ENCODE measurements around the gene ST6GALNAC6.

Gene ST6GALNAC6

GRCh38 chr9:127931092-127931881 is 31.9 kb upstream of the ST6GALNAC6 start:
- no peak for DNase-seq

- DNase-seq: peak; percentile 77 to 81
Observed at GRCh38 chr9:127930231-127931091, 31.1 kb upstream of the ST6GALNAC6 start, which contains the start of gene PIP5KL1. TSS of gene PIP5KL1 (minus strand) at chr9:127930777. CDS start at chr9:127930752, 25 bp downstream.

GRCh38 chr9:127929625-127929979 is 30.2 kb upstream of the ST6GALNAC6 start:
- DNase-seq: no peak

GRCh38 chr9:127928676-127929624 is 29.5 kb upstream of the ST6GALNAC6 start:
- no peak for DNase-seq

DNA sequence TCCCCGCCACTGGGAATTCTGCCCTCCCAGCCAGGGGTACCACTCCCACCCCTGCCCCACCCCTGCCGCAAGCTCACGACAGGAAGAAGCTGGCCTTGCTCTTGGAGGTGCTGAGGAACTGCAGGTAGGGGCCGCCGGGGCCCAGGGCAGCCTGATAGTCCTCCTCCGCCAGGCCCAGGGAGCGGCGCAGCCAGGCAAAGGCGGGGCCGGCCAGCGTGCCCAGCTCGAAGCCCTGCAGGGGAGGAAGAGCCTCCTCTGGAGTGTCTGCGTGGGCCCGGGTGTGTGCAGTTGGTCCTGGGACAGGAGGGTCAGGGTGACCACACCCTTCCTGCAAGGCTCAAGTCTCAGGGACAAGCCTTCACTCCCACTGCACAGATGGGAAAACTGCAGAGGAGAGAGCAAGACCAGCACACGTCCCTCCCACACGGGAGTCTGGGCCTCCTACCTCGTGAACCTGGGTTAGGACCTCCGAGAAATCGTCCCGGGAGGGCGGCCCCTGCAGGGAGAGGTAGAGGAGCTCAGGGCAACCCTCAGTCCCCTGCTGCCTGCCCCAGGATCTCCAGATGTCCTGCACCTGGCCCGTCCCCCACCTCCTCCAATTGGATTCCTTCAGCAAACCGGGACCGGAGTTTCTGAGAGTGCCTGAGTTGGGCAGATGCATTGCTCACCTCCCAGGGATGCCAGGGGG is 28.7 kb upstream of the ST6GALNAC6 start:
- DNase-seq: no peak

DNA sequence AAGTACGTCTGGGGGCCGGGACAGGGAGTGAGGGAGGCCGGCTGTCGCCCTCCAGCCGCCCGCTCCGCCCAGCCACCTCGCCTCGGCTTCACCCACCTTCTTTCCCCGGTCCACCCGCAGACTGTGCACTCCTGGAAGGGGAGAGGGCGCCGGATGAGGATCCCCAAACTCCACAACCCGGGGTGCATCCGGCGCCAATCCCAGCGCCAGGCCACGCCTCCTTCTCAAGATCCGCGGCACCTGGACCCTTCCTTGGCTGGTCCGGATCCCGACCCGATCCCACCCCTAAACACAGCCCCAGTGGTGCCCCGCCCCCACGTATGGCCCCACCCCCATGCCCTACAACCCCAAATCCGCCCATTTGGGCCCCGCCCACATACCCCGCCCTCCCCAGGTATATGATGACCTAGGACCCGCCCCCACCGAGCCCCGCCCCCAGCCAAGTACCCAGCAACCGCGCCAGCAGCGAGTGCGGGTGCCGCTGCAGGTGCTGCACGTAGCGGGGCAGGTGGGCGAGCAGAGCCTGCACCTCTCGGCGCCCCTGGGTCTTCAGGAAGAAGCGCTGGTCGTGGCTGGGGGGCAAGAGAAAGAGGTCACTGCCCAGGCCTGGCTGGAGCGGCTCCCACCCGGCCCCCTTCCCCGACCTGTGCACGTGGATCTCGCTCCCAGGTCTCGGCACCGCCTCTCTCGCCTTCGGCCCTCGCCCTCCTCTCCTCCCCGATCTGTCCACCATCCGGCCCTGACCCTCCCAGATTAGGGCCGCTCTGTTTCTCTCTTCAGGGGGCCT is 28.0 kb upstream of the ST6GALNAC6 start:
- DNase-seq: peak; percentile 70 to 76

DNA sequence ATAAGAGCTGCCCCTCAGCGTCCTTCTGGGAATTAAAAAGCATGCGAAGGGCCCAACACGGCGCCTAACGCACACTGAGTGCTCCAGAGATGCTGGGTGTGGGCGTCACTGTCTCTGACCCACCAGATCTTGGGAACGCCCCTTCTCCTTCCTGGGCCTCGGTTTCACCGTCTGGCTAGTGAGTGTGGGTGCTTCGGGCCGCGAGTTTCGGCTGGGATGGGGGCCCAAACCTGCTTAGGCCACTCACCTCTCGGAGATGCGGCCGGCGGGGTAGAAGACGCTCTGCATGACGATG is 27.4 kb upstream of the ST6GALNAC6 start:
- DNase-seq: peak in 1 of 2 donors; percentile 31

DNA sequence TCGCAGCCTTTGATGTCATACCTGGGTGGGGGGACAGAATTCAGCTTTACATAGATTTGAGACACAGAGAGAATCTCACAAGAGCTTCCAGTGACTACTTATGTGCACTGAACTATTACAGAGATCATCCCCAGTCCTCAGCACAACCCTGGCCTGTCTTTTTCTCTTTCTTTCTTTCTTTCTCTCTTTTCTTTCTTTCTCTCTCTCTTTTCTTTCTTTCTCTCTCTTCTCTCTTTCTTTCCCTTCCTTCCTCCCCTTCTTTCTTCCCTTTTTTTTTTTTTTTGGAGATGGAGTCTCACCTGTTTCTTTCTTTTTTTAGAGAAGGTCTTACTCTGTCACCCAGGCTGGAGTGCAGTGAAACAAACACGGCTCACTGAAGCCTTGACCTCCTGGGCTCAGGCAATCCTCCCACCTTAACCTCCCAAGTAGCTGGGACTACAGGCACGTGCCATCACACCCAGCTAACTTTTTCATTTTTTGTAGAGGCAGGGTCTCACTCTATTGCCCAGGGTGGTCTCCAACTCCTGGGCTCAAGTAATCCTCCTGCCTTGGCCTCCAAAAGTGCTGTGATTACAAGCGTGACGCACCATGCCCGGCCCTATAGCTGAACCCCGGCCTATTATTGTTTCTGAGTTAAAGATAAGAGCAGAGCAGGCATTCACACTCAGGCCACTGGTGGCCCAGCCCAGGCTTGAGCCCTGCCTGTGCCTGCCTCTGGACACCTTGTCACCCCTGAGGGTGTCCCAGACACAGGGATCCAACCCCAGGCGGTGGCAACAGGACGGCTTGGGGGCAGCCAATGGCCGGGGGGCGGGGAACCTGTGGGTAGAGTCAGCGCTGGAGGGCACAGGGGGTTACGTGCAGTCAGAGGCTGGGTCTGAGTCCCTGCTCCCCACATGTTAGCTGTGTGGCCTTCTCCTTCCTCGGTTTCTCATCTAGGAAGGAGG is 26.8 kb upstream of the ST6GALNAC6 start:
- no peak for DNase-seq

- DNase-seq: no peak
Observed at GRCh38 chr9:127924736-127925444, 25.5 kb upstream of the ST6GALNAC6 start.

DNA sequence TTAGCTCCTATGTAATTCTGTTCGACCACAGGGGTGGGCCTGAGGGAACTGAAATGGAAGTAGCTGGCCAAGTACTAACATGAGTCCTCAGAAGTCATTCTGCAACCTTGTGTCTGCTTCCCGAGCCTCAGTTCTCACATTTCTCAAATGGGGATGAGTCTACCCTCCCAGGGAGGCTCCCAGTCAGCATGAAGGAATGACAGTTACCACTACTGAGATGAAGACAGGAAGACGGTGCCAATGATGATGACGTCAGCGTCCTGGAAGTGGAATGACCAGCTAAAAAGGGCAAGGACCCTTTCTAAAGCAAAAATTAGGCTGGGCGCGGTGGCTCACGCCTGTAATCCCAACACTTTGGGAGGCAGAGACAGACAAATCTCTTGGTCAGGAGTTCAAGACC is 24.4 kb upstream of the ST6GALNAC6 start:
- DNase-seq: no peak

GRCh38 chr9:127923046-127923445 is 23.6 kb upstream of the ST6GALNAC6 start:
- DNase-seq: no peak

DNA sequence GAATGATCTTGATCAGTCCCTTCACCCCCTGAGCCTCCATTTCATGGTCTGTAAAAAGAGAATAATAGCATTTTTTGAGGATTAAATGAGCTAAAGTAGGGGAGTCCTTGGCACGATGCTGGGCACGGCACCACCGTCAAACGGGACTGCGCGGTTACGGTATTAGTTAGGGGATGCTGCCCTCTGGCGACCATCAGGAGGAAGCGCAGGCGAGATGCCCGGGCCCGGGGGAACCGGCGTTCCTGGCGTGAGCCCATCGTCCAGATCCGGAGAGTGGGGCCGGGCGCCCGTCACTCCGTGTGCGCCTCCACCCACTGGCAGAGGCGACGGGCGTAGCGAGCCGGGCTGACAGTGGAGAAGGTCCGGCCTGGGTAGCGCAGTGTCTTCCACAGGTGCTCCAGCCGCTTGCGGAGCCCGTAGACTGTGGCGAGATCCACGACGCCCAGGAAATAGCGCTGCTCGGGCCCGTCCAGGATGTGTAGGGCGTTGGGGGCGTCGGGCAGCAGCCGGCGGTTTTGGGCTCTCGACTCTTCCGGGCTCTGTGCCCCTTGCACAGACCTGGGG is 22.2 kb upstream of the ST6GALNAC6 start:
- DNase-seq: peak; percentile 85 to 87

DNA sequence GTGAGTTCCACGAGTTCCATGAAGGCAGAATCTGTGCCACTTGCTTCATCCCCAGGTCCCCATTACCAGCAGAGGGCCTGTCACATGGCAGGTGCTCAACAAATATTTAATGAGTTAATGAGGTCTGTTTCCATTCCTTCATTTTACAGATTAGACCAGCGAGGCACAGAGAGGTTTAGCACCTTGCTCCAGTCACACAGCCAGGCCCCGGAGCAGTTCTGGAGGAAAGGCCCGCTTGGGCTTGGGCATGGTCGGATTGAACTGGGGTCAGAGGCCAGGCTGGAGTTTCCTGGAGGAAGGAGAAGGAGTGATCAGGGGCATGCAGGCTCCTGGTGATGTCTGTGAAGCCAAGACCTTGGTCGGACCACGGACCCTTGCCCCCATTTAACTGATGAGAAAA is 21.4 kb upstream of the ST6GALNAC6 start:
- DNase-seq: no peak

- peak in 1 of 2 donors; percentile 36 for DNase-seq
Observed at GRCh38 chr9:127919253-127919815, 19.9 kb upstream of the ST6GALNAC6 start.

DNA sequence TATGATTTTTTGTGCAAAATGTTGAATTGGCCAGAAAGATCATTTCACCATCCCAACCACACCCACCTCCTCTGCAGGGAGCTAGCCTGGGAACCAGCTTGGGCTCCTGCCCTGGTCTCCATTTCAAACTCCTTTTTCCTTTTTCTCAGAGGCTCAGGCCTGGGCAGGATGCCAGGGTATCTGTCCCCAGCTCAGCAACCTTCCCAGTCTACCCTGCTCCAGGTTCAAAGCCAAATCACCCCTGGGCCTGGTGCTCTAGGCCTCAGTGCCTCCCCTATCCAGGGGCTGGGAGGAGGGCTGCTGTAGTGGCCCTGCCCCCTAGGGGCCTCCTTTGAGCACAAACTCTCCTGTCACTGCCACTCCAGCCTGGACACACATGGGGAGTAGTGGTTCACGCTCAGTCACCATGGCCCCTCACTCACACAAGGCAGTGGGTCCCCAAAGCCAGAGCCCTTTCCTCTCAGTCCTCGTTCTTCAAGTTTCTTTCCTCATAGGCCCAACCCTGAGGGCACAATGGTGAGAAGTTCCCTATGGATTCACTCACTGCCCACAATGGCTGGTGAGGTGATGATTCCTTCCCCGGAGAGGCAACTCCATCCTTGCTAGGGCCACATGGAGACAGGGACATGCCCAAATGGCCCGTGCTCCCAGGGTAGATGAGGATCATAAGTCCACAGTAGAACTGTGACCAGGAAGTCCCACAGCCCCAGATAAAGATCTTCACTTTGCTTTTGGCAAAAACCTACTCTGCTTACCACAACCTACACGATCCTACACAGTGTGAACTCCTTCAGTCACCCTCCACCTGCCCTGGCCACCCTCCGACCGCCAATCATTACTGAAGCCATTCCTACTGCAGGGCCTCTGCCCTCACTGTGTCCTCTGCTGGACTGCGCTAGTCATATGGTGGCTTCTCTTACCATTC is 19.0 kb upstream of the ST6GALNAC6 start:
- DNase-seq: no peak

GRCh38 chr9:127917603-127918002 is 18.2 kb upstream of the ST6GALNAC6 start:
- no peak for DNase-seq

GRCh38 chr9:127916720-127917581 is 17.5 kb upstream of the ST6GALNAC6 start, which contains the start of gene ST6GALNAC4:
TSS of gene ST6GALNAC4 (minus strand) at chr9:127917041. CDS start at chr9:127916419, 622 bp downstream.
- DNase-seq: peak; percentile 97

Measured in stimulated activated CD4-positive, alpha-beta T cell treated with anti-CD3 and anti-CD28 coated beads, Interleukin-2, amount 100 ng/mL, for 24 hours (primary cell).